Left lung (tissue), 10 donors: Measurements from ENCODE around the gene FNDC10. TPM values are rescaled to one million over a fixed set of nuclear protein-coding genes. Genes with fewer than 3 reads are reported as not detected.
"Not testable (repeated sequence)": the region's sequence is repeated elsewhere in the genome, so short reads cannot be mapped to it uniquely, and the experiment has no call there.

ENCODE experiments used
- ATAC-seq: fragments of 200-7000 bp; cut with Tn5 transposase; one replicate; pipeline ENCODE4 v1.9.1; 2020; ENCODE audit warnings: moderate library complexity
- DNase-seq, 4 donors: peaks; one replicate each; pipeline ENCODE4 v3.0.0-alpha.2; 2013 to 2020
- H3K27ac ChIP-seq, 2 donors: fragments of 200-600 bp; sonication (generic) in 1 of 2; one replicate each; pipeline versions ENCODE4 v1.5.0 to v1.8.0; 2020 to 2021
- H3K27me3 ChIP-seq, 2 donors: fragments of 200-600 bp; sonication (generic) in 1 of 2; one replicate each; pipeline versions ENCODE4 v1.5.0 to v1.8.0; 2020 to 2021
- H3K36me3 ChIP-seq, 2 donors: fragments of 200-600 bp; sonication (generic) in 1 of 2; one replicate each; pipeline versions ENCODE4 v1.5.0 to v1.8.0; 2020 to 2021
- H3K4me1 ChIP-seq, 2 donors: fragments of 200-600 bp; one replicate each; pipeline ENCODE4 v1.8.0; 2021
- H3K4me3 ChIP-seq, 2 donors: fragments of 200-600 bp; sonication (generic) in 1 of 2; one replicate each; pipeline versions ENCODE4 v1.5.0 to v1.8.0; 2020 to 2021; ENCODE audit warnings: mild to moderate bottlenecking in 1 of 2
- H3K9me3 ChIP-seq, 2 donors: fragments of 200-600 bp; sonication (generic) in 1 of 2; one replicate each; pipeline versions ENCODE4 v1.5.0 to v1.8.0; 2020 to 2021
- CTCF ChIP-seq, 2 donors: fragments of 200-600 bp; sonication (generic) in 1 of 2; IDR thresholded peaks; one replicate each; pipeline versions ENCODE4 v1.5.0 to v1.8.0; 2021; ENCODE audit warnings: antibody characterized with exemption in 2 of 2
- intact Hi-C, 2 donors: fragments of 100-400 bp; cut with DNase I; formaldehyde crosslinking; loops; one replicate each; pipeline versions ENCODE4 v1.11.2 to v1.14.2; 2022
- polyA plus RNA-seq, 6 donors: library from polyadenylated mRNA; unstranded; fragments of 120-200 nt; gene quantifications; one replicate each; pipeline ENCODE4 v1.2.1, GENCODE V29; 2013; ENCODE audit not compliant: insufficient read length in 6 of 6
- total RNA-seq, 2 donors: library from RNA; stranded (reverse); fragmentation: NEBNext Ultra II Directional; extraction: Animal tissue kit (Norgen Biotek cat#: 25700); gene quantifications; one replicate each; pipeline ENCODE4 v1.2.1, GENCODE V29; 2021
- donor health status: DM: no; HTN: yes; CAD: no.
- donor health status: DM: no; HTN: no; CAD: no.

The FNDC10 gene
- total and polyA plus RNA-seq, 8 donors = 1.2 to 12.2 (median 2.3) TPM

- ATAC-seq (no peak), DNase-seq (peak in 1 of 4 donors; percentile 65)
- intact Hi-C loops = no loop called here
- H3K36me3 ChIP-seq = no peaks in the 10 kb centered on the region
- H3K9me3 ChIP-seq = no peaks in the 10 kb centered on the region
- H3K4me1 ChIP-seq = peaks cover 7 to 30% of the 10 kb centered on the region in 2 donors
- H3K27me3 ChIP-seq = peaks cover 8 to 66% of the 10 kb centered on the region in 2 donors
- H3K4me3 ChIP-seq = no peak overlapping the region
- no peak for TF ChIP-seq CTCF (IDR thresholded peaks at IDR 0.05)
- no peak overlapping the region for H3K27ac ChIP-seq
These were observed 1.8 kb downstream of the FNDC10 start for GRCh38 chr1:1598051-1598719.

- peak; percentile 11 for ATAC-seq
- Histone ChIP-seq H3K4me3 (no peak overlapping the region), H3K4me1 (peaks cover 7 to 30% of the 10 kb centered on the region in 2 donors), H3K27ac (no peak overlapping the region), H3K9me3 (no peaks in the 10 kb centered on the region), H3K27me3 (peaks cover 8 to 60% of the 10 kb centered on the region in 2 donors), H3K36me3 (no peaks in the 10 kb centered on the region)
- TF ChIP-seq CTCF (IDR thresholded peaks at IDR 0.05) = no peak
- DNase-seq = peak in 1 of 4 donors; percentile 37
- intact Hi-C loops = no loop called here
These were observed 2.5 kb downstream of the FNDC10 start for GRCh38 chr1:1597275-1597930.

DNA sequence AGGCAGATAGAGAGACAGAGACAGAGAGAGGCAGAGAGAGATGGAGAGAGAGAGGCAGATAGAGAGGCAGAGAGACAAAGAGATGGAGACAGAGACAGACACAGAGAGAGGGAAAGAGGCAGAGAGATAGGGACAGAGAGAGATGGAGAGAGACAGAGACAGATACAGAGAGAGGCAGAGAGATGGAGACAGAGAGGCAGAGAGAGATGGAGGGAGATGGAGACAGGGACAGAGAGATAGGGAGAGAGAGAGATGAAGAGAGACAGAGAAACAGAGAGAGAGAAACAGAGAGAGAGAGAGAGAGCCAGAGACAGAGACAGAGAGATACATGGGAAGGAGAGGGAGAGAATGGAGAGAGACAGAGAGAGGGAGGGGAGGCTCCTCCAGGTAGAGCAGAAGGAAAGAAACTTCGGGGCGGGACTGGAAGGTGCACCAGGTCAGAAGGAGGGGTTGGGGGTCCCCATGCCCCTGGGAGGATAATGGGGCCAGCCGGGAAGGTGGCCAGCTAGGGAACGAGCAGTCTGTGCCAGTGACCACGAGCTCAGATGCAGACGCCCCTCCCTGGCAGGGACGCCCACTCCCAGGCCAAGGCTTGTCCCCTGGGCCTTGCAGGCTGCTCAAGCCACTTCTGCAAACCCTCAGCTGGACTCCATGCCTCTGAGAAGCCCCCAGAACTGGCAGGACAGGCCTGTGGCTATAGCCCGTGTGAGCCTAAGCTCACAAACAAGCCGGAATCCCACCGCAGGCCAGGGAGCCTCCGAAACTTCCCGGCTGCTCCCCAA is 3.3 kb downstream of the FNDC10 start:
- peaks cover 8 to 53% of the 10 kb centered on the region in 2 donors for H3K27me3 ChIP-seq
- H3K36me3 ChIP-seq = no peaks in the 10 kb centered on the region
- no peak for TF ChIP-seq CTCF (IDR thresholded peaks at IDR 0.05)
- intact Hi-C loops = no loop called here
- no peak overlapping the region for H3K4me3 ChIP-seq
- DNase-seq (peak in 1 of 4 donors; percentile 72), ATAC-seq (no peak)
- no peak overlapping the region for H3K27ac ChIP-seq
- H3K9me3 ChIP-seq = no peaks in the 10 kb centered on the region
- peaks cover 7 to 27% of the 10 kb centered on the region in 2 donors for H3K4me1 ChIP-seq

- ATAC-seq, H3K27ac ChIP-seq, intact Hi-C loops, H3K36me3 ChIP-seq, H3K9me3 ChIP-seq, H3K4me3 ChIP-seq, DNase-seq: not testable (repeated sequence)
- peaks cover 8 to 39% of the 10 kb centered on the region in 2 donors for H3K27me3 ChIP-seq
- H3K4me1 ChIP-seq = peaks cover 5 to 19% of the 10 kb centered on the region in 2 donors
These were observed 4.6 kb downstream of the FNDC10 start for GRCh38 chr1:1595341-1595740.

DNA sequence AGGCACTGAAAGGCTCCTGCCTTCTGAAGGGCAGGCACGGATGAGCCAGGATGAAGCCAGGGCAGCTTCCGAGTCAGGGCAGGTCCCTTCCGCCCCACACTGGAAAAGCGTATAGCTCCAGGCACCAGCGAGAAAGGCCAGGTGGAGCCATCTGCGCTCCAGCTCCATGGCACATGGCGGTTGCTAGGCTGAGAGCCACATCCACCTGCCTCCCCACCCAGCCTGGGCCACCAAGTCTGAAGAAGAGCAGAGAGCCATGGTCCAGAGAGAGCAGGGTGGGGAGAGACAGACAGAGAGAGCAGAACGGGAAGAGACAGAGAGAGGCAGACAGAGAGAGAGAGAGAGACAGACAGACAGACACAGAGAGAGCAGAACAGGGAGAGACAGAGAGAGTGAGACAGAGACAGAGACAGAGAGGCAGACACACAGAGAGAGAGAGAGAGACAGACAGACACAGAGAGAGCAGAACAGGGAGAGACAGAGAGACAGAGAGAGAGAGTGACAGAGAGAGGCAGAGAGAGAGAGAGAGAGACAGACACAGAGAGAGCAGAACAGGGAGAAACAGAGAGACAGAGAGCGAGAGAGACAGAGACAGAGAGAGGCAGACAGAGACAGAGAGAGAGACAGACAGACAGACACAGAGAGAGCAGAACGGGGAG is 5.2 kb downstream of the FNDC10 start:
- TF ChIP-seq CTCF (IDR thresholded peaks at IDR 0.05) = no peak
- intact Hi-C loops = no loop called here
- Histone ChIP-seq H3K27me3 (peaks cover 8 to 37% of the 10 kb centered on the region in 2 donors), H3K4me3 (no peak overlapping the region), H3K9me3 (no peaks in the 10 kb centered on the region), H3K4me1 (peaks cover 3 to 17% of the 10 kb centered on the region in 2 donors), H3K27ac (no peak overlapping the region), H3K36me3 (no peaks in the 10 kb centered on the region)
- peak in 1 of 4 donors; percentile 50 for DNase-seq
- ATAC-seq = no peak
